ENCODE measurements around the gene VRK2.

The VRK2 gene

GRCh38 chr2:58027029-58027428 is 19.6 kb upstream of the VRK2 start:
- TF ChIP-seq, protein P1, sequence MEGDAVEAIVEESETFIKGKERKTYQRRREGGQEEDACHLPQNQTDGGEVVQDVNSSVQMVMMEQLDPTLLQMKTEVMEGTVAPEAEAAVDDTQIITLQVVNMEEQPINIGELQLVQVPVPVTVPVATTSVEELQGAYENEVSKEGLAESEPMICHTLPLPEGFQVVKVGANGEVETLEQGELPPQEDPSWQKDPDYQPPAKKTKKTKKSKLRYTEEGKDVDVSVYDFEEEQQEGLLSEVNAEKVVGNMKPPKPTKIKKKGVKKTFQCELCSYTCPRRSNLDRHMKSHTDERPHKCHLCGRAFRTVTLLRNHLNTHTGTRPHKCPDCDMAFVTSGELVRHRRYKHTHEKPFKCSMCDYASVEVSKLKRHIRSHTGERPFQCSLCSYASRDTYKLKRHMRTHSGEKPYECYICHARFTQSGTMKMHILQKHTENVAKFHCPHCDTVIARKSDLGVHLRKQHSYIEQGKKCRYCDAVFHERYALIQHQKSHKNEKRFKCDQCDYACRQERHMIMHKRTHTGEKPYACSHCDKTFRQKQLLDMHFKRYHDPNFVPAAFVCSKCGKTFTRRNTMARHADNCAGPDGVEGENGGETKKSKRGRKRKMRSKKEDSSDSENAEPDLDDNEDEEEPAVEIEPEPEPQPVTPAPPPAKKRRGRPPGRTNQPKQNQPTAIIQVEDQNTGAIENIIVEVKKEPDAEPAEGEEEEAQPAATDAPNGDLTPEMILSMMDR (IDR thresholded peaks at IDR 0.05) = no peak
- Histone ChIP-seq H3K27ac (no peak overlapping the region), H3K4me3 (no peak overlapping the region)
- DNase-seq (ENCODE audit: low spot score) = no peak

GRCh38 chr2:58030771-58031170 is 15.8 kb upstream of the VRK2 start:
- no peak for DNase-seq (ENCODE audit: low spot score)
- no peak overlapping the region for H3K27ac ChIP-seq
- TF ChIP-seq, protein P1 (IDR thresholded peaks at IDR 0.05) = no peak
- no peak overlapping the region for H3K4me3 ChIP-seq

DNA sequence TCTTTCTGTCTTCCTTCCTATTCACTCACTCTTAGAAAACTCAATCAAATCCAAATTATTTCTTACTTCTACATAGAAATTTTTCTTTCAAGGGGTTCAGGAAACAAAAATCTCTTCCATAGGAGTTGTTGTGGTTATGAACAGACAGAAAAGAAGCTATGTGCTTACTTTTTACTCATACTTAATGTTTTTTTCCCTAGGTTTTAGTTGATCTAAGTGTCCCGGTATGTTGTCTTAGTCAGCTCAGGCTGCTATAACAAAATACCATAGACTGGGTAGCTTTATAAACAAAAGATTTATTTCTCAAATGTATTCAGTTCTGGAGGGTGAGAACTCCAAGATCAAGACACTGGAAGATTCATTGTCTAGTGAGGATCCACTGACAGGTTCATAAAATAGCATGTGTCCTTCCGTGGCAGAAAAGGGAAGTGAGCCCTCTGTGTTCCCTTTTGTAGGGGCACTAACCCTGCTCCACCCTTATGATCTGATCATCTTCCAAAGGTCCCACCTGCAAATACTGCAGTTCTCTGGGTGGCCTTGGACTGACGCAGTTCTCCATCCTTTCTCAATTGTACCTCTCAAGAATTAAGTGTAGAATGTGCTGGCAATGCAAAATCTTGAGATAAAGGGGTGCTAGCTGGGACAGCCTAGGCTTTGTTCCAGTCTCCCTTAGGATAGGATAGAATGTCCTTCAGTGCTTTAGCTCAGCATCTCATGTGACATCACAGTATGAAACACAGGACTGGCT is 14.4 kb upstream of the VRK2 start:
- Histone ChIP-seq H3K27ac (no peak overlapping the region), H3K4me3 (no peak overlapping the region)
- DNase-seq (ENCODE audit: low spot score) = no peak
- TF ChIP-seq, protein P1 (IDR thresholded peaks at IDR 0.05) = no peak

DNA sequence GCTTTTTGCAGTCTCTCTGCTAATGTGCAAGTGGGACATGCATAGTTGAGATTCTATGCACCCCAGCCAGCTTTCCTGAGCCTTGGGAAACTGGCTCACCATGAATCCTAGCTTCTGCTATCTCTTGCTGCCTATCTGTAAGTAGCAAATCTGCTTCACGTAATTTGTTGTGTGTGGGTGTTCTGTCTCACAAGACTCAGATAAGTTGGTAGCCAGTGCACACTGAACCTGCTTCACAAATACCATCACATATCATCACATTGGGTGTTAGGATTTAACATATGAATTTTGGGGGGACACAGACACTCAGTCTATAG is 13.9 kb upstream of the VRK2 start:
- no peak overlapping the region for H3K4me3 ChIP-seq
- no peak for DNase-seq (ENCODE audit: low spot score)
- TF ChIP-seq, protein P1 (IDR thresholded peaks at IDR 0.05) = no peak
- no peak overlapping the region for H3K27ac ChIP-seq

DNA sequence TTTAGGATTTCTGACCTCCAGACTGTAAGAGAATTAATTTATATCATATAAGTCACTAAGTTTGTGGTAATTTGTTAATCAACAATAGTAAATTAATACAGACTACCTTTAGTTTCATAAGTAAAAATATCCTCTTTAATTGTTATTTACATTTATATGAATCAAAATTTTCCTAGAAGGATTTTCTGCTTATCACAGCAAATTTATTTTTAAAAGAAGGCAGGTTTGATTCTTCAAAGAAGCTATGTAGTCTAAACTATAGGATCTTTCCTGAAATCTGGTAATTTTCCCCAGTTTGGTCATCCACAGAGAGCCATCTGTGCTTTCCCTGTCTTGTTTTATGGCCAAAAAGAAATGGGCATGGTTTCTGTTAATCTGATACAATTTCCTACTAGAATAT is 13.1 kb upstream of the VRK2 start:
- H3K4me3 ChIP-seq = no peak overlapping the region
- no peak overlapping the region for H3K27ac ChIP-seq
- TF ChIP-seq, protein P1 (IDR thresholded peaks at IDR 0.05) = no peak
- DNase-seq (ENCODE audit: low spot score) = no peak

GRCh38 chr2:58035352-58035751 is 11.3 kb upstream of the VRK2 start:
- TF ChIP-seq, protein P1 (IDR thresholded peaks at IDR 0.05) = no peak
- no peak for DNase-seq (ENCODE audit: low spot score)
- Histone ChIP-seq H3K27ac (no peak overlapping the region), H3K4me3 (no peak overlapping the region)

DNA sequence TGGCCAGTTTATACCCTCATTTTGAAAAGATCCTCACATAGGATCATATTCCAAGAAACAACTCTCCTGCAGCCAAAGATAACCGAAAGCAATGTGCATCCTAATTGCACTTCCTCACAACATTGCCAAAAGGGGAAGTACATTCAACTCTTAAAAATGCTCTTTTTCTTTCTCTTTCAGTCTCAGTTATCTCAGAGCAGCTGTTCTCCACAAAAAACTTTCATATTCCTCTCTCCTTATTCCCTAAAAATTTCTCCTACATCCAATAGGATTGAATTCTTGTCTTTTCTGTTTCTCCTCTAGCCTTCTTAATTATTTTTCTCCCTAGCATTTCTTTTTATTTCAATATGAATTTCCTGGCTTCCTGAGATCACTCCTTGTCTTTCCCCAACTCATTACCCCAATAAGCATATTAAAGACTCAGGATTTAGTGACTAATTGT is 7.4 kb upstream of the VRK2 start:
- DNase-seq (ENCODE audit: low spot score) = no peak
- H3K4me3 ChIP-seq = no peak overlapping the region
- H3K27ac ChIP-seq = no peak overlapping the region
- TF ChIP-seq, protein P1 (IDR thresholded peaks at IDR 0.05) = no peak
